Adipocyte (in vitro differentiated cells): ENCODE measurements around the gene C20orf173.

Experiments
- DNase-seq: peaks from one replicate; pipeline ENCODE4 v3.0.0-alpha.2; 2015; ENCODE audit warnings: low read depth
- H3K27me3 ChIP-seq: replicated peaks from 2 replicates; pipeline ENCODE4 v1.7.0; 2013; ENCODE audit warnings: mild to moderate bottlenecking, low read length, moderate library complexity; ENCODE audit not compliant: control insufficient read depth, insufficient read depth
- H3K36me3 ChIP-seq: 2 replicates; pipeline ENCODE4 v1.7.0; 2013; ENCODE audit warnings: low read length, mild to moderate bottlenecking, moderate library complexity; ENCODE audit not compliant: control insufficient read depth, insufficient read depth, severe bottlenecking
- H3K4me1 ChIP-seq: 2 replicates; pipeline ENCODE4 v1.7.0; 2013; ENCODE audit warnings: mild to moderate bottlenecking, low read length, moderate library complexity; ENCODE audit not compliant: control insufficient read depth, insufficient read depth
- H3K4me3 ChIP-seq: 2 replicates; pipeline ENCODE4 v1.7.0; 2013; ENCODE audit warnings: mild to moderate bottlenecking, low read length, moderate library complexity
- H3K9ac ChIP-seq: 2 replicates; pipeline ENCODE4 v1.7.0; 2013; ENCODE audit warnings: mild to moderate bottlenecking, low read length, moderate library complexity
- H3K9me3 ChIP-seq: 2 replicates; pipeline ENCODE4 v1.7.0; 2013; ENCODE audit warnings: mild to moderate bottlenecking, low read length, moderate library complexity; ENCODE audit not compliant: control insufficient read depth

Gene C20orf173, protein sequence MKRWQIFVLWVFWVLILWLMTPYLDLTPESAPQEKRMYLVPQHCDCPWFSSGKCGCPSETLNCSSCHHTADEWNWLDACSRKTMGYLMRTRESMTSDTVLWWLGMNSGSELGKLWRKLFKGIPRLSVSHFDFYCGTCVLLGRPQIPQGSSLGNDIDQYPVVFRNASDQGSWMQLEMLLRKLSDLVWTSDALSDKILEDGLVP

DNA sequence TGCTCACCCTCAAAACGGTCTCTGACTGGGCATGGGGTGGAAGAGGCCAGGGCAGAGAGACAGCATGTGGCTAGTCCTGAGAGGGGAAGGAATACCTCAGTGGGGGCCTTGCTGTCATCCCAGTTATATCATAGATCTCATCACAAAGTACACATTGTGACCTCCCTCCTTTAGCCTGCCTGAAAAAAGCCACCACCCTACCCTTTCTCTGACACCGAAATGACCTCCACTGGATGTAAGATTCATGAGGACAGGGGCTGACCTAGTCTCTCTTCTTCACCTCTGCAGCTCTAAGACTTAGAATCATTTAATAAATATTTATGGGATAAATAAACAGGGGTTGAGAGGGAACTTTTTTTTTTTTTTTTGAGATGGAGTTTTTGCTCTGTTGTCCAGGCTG is at the start of gene C20orf173:
Gene C20orf173 (minus strand): TSS at position 101 of the 400 bp plus-strand sequence. CDS start 279 bp downstream, outside the sequence.
- H3K4me1 ChIP-seq = no peaks in the 10 kb centered on the region
- no peaks in the 10 kb centered on the region for H3K27me3 ChIP-seq
- no peak within 1 kb of the TSS for H3K9ac ChIP-seq
- no peak for DNase-seq
- H3K36me3 ChIP-seq = no peaks in the 10 kb centered on the region
- H3K9me3 ChIP-seq = no peaks in the 10 kb centered on the region
- H3K4me3 ChIP-seq = no peak within 1 kb of the TSS

DNA sequence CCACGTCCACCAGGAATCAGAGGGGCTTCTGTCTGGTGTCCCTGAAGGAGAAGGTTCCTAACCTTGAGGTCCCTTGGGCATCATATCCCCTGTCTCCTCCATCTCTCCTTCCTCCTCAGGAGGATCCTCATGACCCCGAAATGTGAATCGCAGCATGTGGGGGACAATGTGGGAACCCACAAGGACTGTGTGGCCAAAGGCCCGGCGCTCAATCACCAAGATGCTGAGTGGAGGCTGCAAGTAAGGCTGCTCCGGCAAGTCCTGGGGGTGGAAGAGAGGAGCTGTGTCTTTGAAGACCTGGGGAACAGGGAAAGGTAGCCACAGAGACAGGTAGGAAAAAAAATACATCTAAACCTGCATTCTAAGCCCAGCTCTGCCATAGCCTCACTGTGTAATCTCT is 49.7 kb upstream of the C20orf173 start:
- peaks cover 7% of the 10 kb centered on the region for H3K9me3 ChIP-seq
- no peak overlapping the region for H3K4me3 ChIP-seq
- H3K36me3 ChIP-seq = no peaks in the 10 kb centered on the region
- no peak overlapping the region for H3K9ac ChIP-seq
- peaks cover 21% of the 10 kb centered on the region for H3K27me3 ChIP-seq
- H3K4me1 ChIP-seq = no peaks in the 10 kb centered on the region
- DNase-seq = no peak

- Histone ChIP-seq H3K9me3 (peaks cover 13% of the 10 kb centered on the region), H3K9ac (no peak overlapping the region), H3K27me3 (peaks cover 21% of the 10 kb centered on the region), H3K4me3 (no peak overlapping the region), H3K4me1 (no peaks in the 10 kb centered on the region), H3K36me3 (no peaks in the 10 kb centered on the region)
- DNase-seq = no peak
These were observed 49.0 kb upstream of the C20orf173 start for GRCh38 chr20:35578469-35578868.

DNA sequence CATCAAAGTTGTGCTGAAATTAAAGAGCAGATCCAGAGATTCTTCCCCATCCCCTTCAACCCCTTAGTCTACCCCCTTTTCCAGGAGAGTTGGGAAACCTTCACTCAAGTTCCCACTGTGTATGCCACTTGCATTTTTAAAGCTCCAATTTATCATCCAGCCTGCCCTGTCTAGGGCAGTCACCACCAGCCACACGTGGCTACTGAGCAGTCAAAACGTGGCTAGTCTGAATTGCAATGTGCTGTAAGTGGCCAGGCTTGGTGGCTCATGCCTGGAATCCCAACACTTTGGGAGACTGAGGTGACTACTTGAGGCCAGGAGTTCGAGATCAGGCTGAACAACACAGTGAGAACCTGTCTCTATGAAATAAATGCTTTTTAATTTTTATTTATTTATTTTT is 47.4 kb upstream of the C20orf173 start:
- DNase-seq = no peak
- Histone ChIP-seq H3K4me1 (no peaks in the 10 kb centered on the region), H3K9me3 (peaks cover 19% of the 10 kb centered on the region), H3K9ac (no peak overlapping the region), H3K27me3 (peaks cover 21% of the 10 kb centered on the region), H3K4me3 (no peak overlapping the region), H3K36me3 (no peaks in the 10 kb centered on the region)

GRCh38 chr20:35575958-35576357 is 46.5 kb upstream of the C20orf173 start:
- DNase-seq = no peak
- no peaks in the 10 kb centered on the region for H3K36me3 ChIP-seq

GRCh38 chr20:35572838-35573237 is 43.4 kb upstream of the C20orf173 start:
- Histone ChIP-seq H3K9me3 (peaks cover 14% of the 10 kb centered on the region), H3K36me3 (no peaks in the 10 kb centered on the region), H3K4me1 (no peaks in the 10 kb centered on the region), H3K27me3 (peaks cover 16% of the 10 kb centered on the region), H3K9ac (no peak overlapping the region), H3K4me3 (no peak overlapping the region)
- DNase-seq = no peak

More at GRCh38 chr20:35575958-35576357, 46.5 kb upstream of the C20orf173 start:
- H3K9me3 ChIP-seq = peaks cover 14% of the 10 kb centered on the region
- peaks cover 21% of the 10 kb centered on the region for H3K27me3 ChIP-seq
- H3K4me3 ChIP-seq = no peak overlapping the region
- no peaks in the 10 kb centered on the region for H3K4me1 ChIP-seq
- no peak overlapping the region for H3K9ac ChIP-seq

DNA sequence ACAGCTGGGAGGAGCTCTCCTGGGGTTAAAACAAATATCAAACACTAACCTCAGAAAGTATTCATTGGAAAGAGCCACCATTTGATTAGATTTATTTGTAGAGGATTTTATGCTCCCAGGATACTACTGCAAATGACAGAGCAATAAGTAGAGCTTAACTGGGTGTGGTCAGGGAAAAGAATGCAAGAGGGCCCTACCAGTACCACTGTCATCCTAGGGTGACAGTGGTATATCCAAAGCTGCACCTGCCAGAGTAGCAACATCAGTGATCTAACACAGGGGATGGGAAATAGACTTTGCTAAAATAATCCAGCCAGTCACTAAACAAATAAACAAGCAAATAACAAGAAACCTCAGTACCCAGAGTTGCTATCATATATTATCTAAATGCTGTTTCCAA is 42.1 kb upstream of the C20orf173 start:
- H3K9ac ChIP-seq = no peak overlapping the region
- no peaks in the 10 kb centered on the region for H3K36me3 ChIP-seq
- DNase-seq = no peak
- peaks cover 9% of the 10 kb centered on the region for H3K27me3 ChIP-seq
- no peaks in the 10 kb centered on the region for H3K4me1 ChIP-seq
- peaks cover 14% of the 10 kb centered on the region for H3K9me3 ChIP-seq
- H3K4me3 ChIP-seq = no peak overlapping the region

DNA sequence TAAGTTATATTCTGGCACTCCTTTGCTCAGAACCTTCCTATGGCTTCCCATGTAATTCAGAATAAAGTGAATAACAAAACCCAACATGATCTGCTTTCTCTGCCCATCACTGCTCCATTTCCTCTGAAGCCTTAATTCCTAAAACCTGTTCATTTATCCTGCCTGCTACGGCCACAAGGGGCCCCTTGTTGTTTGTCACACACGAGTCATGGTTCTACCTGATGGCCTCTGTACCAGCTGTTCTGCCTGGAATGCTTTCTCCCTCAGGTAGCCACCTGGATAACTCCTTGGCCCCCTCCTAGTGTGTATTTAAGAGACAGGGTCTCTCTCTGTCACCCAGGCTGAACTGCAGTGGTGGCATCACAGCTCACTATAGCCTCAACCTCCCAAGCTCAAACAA is 39.2 kb upstream of the C20orf173 start:
- Histone ChIP-seq H3K9ac (no peak overlapping the region), H3K27me3 (peaks cover 5% of the 10 kb centered on the region), H3K4me3 (no peak overlapping the region), H3K9me3 (peaks cover 9% of the 10 kb centered on the region), H3K4me1 (no peaks in the 10 kb centered on the region), H3K36me3 (no peaks in the 10 kb centered on the region)
- no peak for DNase-seq

- Histone ChIP-seq H3K4me3 (no peak overlapping the region), H3K4me1 (peaks cover 5% of the 10 kb centered on the region), H3K27me3 (peaks cover 5% of the 10 kb centered on the region), H3K9me3 (no peaks in the 10 kb centered on the region), H3K9ac (no peak overlapping the region), H3K36me3 (no peaks in the 10 kb centered on the region)
- no peak for DNase-seq
These were observed 35.5 kb upstream of the C20orf173 start for GRCh38 chr20:35564905-35565304.

DNA sequence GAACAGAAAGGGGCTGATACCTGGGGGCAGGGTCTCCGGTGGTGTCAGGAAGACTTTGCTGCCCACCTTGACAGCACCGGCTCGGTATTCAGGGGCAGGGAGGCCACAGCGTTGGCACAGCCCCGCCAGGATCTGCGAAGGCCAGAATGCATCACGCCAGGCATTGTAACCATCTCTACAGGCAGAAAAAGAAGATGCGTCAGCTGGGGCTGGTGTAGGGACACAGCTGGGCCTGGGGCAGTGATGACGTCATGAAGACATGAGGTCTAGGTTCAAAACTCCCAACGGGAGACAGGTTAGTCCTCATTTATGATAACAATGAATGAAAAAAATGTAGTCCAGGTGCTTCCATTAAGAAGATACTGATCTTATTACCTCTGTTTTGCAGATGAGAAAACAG is 34.4 kb upstream of the C20orf173 start:
- Histone ChIP-seq H3K36me3 (no peaks in the 10 kb centered on the region), H3K4me3 (no peak overlapping the region), H3K9me3 (no peaks in the 10 kb centered on the region), H3K27me3 (peaks cover 5% of the 10 kb centered on the region), H3K4me1 (peaks cover 5% of the 10 kb centered on the region), H3K9ac (no peak overlapping the region)
- no peak for DNase-seq

DNA sequence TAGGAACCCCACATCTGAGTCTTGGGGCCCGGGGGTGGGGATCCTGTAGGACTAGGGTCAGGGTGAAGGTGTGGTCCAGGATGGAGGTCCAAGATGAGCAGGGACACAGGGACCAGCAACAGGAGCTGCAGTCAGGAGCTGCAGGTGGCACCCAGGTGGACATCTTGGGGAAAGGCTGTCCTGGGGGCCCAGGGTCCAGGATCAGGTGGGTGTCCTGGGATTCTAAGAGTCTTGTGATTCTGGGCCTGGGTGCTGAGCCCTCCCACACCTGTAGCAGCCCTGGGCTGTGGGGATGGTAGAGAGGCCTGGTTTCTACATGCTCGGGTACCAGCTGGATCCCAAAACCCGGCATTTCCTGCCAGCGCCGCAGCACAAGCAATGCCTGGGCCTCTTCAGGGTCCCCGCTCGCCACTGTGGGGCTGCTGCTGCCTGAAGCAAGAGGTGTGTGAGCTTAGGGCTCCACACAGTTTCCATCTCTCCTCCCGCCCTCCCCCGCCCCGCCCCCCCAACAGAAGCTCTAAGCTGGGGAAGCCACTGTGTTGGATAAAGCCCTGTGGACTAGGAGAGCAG is 33.2 kb upstream of the C20orf173 start:
- Histone ChIP-seq H3K4me3 (no peak overlapping the region), H3K36me3 (peaks cover 9% of the 10 kb centered on the region), H3K27me3 (peaks cover 5% of the 10 kb centered on the region), H3K9ac (no peak overlapping the region), H3K9me3 (no peaks in the 10 kb centered on the region), H3K4me1 (peaks cover 5% of the 10 kb centered on the region)
- no peak for DNase-seq

DNA sequence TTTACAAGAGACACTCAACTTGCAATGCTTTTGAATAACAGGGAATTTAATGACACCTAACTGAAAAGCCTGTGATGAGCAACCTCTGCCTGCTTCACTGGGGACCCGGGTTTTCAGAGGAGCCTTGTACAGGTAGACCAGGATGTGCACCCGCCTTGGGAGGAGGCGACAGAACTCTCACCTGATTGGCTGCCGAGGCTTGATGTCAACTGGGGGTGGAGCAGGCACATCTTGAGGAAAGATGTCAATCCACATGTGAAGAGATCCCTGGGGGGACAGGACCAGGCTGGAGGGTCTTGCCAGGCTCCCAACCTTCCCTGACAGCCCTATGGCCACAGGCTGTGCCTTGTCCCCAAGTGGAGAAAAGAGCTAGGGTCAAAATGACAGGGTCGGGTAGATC is 32.2 kb upstream of the C20orf173 start:
- no peak for DNase-seq
- Histone ChIP-seq H3K4me1 (peaks cover 5% of the 10 kb centered on the region), H3K27me3 (peaks cover 5% of the 10 kb centered on the region), H3K9ac (no peak overlapping the region), H3K9me3 (no peaks in the 10 kb centered on the region), H3K4me3 (no peak overlapping the region), H3K36me3 (peaks cover 18% of the 10 kb centered on the region)
